ENCODE data around the gene GPR132.

The GPR132 gene

DNA sequence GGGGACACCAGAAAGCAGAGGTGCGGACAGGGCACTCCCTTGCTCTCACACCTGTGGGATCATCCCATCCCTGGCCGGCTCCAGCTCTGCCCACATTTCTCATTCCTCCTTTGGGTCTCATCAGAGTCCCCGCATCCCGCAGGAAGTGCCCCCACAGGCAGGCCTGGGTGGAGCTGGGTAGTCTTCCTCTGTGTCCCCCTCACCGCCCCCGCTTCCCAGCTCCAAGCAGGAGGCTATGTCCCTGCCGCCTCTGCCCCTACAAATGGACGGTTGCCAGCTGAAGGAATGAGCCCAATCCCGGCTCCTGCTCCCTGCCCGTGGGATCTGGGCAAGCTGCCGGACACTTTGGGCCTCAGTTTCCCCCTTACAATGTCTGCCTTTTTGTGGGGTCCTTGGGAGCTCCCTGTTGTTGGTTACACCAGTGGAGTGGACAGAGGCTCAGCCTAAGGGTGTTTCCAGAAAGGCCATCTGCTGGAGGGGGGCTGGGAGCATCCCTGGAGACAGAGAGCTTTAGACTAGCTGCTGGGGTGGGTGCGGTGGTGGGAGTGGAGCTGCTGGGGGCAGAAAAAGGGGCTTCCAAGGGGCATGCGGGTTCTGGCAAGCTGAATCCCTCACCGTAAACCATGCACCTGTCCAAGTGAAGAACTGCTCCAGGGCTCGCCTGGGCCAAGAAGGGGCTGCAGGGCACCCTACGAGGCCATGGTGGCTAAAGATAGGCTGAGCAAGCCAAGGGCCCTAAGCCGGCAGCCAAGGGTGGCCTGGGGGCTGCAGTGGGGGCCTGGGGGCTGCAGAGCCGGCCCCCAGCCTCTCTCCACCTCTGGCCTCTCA, 7.9 kb upstream of the GPR132 start:
- H3K4me3 ChIP-seq (ENCODE audit: low read length), result no peak overlapping the region
- TF ChIP-seq CTCF (conservative IDR thresholded peaks at IDR 0.05; ENCODE audit: low read length), result no peak
- no peak for DNase-seq (ENCODE audit: low read depth)

GRCh38 chr14:105072381-105072861, 7.2 kb upstream of the GPR132 start:
- no peak overlapping the region for H3K4me3 ChIP-seq (ENCODE audit: low read length)
- TF ChIP-seq CTCF (conservative IDR thresholded peaks at IDR 0.05; ENCODE audit: low read length), result no peak
- no peak for DNase-seq (ENCODE audit: low read depth)

- no peak for TF ChIP-seq CTCF (conservative IDR thresholded peaks at IDR 0.05; ENCODE audit: low read length)
- DNase-seq (ENCODE audit: low read depth), result no peak
- H3K4me3 ChIP-seq (ENCODE audit: low read length), result no peak overlapping the region
Observed at GRCh38 chr14:105071942-105072341, 6.7 kb upstream of the GPR132 start.

GRCh38 chr14:105071326-105071725, 6.1 kb upstream of the GPR132 start:
- no peak for TF ChIP-seq CTCF (conservative IDR thresholded peaks at IDR 0.05; ENCODE audit: low read length)
- no peak for DNase-seq (ENCODE audit: low read depth)
- H3K4me3 ChIP-seq (ENCODE audit: low read length), result no peak overlapping the region

DNA sequence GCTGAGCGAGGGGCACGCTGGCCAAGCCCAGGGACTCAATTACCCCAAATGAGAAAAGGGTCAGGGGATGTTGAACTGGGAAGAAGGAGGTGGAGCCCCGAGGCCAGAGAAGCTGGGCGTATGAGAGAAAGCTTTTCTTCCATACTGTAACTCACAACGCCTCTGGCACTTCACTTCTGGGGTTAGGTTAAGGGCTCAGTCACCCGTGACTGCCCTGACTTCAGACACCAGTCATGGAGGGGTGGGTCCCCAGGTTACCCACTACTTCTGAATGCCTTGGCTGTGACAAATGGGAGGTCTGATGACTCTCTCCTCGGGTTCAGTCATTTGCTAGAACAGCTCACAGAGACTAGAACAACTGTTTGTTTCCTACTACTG, 5.5 kb upstream of the GPR132 start:
- DNase-seq (ENCODE audit: low read depth), result no peak
- no peak for TF ChIP-seq CTCF (conservative IDR thresholded peaks at IDR 0.05; ENCODE audit: low read length)
- H3K4me3 ChIP-seq (ENCODE audit: low read length), result no peak overlapping the region

DNA sequence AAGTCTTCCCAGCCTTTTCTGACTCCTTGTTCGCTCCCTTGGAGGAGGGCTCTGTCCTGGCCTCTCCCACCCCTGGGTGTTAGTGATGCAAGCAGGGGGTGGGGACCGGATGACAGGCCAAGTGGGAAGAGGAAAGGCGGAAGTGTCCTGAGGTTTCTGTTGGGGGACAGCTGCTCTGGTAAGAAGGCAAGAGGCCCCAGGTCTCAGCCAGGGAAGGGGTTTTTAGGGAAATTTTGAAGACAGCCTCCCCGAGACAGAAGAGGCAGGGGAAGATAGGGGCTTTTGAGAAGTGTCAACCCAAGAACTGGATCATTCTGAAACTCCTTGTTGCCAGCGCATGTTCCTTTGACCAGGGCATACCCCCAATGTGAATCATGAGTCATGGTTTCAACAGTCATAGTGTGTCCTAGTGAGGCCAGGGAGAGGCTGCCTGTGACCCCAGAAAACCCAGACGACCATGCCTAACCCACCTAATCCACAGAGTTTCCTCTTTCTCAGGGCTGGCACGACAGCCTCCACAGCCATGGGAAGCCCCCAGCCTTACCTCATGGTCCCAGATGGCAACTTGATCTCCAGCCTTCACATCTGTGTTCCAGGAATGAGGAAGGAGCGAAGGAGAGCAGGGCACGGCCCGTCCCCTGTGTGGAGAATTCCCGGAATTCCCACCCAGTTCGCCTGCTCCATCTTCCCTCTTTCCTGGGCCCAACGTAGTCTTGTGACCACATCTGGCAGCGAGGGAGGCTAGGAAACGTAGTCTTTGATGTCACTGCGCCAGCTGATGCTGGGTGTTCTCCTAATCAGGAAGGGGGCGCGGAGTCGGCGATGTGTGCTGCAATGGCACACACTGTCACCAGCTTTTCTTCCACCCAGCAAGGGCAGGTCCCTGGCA, 4.9 kb upstream of the GPR132 start:
- no peak overlapping the region for H3K4me3 ChIP-seq (ENCODE audit: low read length)
- TF ChIP-seq CTCF (conservative IDR thresholded peaks at IDR 0.05; ENCODE audit: low read length), result no peak
- DNase-seq (ENCODE audit: low read depth), result peak; percentile 41
